Neutrophil (primary cell): ENCODE data around the gene TCF7.
A peak's percentile ranks its signal among the peaks of the same experiment; 100 is the strongest.

Experiments used
- H3K27ac ChIP-seq: fragments of 200-600 bp; sonication (generic); 2 replicates; pipeline ENCODE4 v1.5.1; 2016; ENCODE audit warnings: mild to moderate bottlenecking, moderate library complexity
- H3K27me3 ChIP-seq: fragments of 200-600 bp; sonication (generic); 2 replicates; pipeline ENCODE4 v1.6.0; 2016; ENCODE audit warnings: mild to moderate bottlenecking
- H3K36me3 ChIP-seq: fragments of 200-600 bp; sonication (generic); 2 replicates; pipeline ENCODE4 v1.5.1; 2017
- H3K4me1 ChIP-seq, 2 experiments: fragments of 200-600 bp in 1 of 2; sonication (generic) in 1 of 2; 1 replicate in 1 of 2; 2 replicates in 1 of 2; pipeline versions ENCODE4 v1.5.1 to v1.6.1; 2013 to 2016; ENCODE audit warnings: low read depth in 1 of 2, low read length in 1 of 2, mild to moderate bottlenecking in 1 of 2, moderate library complexity in 1 of 2; ENCODE audit not compliant: control insufficient read depth in 1 of 2, insufficient read depth in 1 of 2
- H3K4me3 ChIP-seq, 2 experiments: fragments of 200-600 bp in 1 of 2; sonication (generic) in 1 of 2; 1 replicate in 1 of 2; 2 replicates in 1 of 2; pipeline ENCODE4 v1.5.1; 2013 to 2016; ENCODE audit warnings: low read depth in 1 of 2, low read length in 1 of 2, mild to moderate bottlenecking in 1 of 2, moderate library complexity in 1 of 2
- H3K9me3 ChIP-seq: fragments of 200-600 bp; sonication (generic); 2 replicates; pipeline ENCODE4 v1.5.1; 2016
- CTCF ChIP-seq: fragments of 200-600 bp; sonication (generic); IDR thresholded peaks from 2 replicates; pipeline ENCODE4 v1.5.1; 2016; ENCODE audit warnings: antibody characterized with exemption

The TCF7 gene

GRCh38 chr5:134110382-134110781 lies 4.1 kb upstream of the TCF7 start:
- Histone ChIP-seq H3K4me1 (peaks cover 10 to 13% of the 10 kb centered on the region in 2 experiments), H3K27me3 (peaks cover 57% of the 10 kb centered on the region), H3K27ac (no peak overlapping the region), H3K4me3 (no peak overlapping the region), H3K9me3 (no peaks in the 10 kb centered on the region), H3K36me3 (no peaks in the 10 kb centered on the region)
- TF ChIP-seq CTCF: no peak

GRCh38 chr5:134111741-134112647 lies 2.5 kb upstream of the TCF7 start:
- Histone ChIP-seq H3K9me3 (no peaks in the 10 kb centered on the region), H3K4me3 (no peak overlapping the region), H3K4me1 (peaks cover 10 to 17% of the 10 kb centered on the region in 2 experiments), H3K27ac (no peak overlapping the region), H3K36me3 (no peaks in the 10 kb centered on the region), H3K27me3 (peaks cover 73% of the 10 kb centered on the region)
- no peak for TF ChIP-seq CTCF

- Histone ChIP-seq H3K27ac (no peak overlapping the region), H3K9me3 (no peaks in the 10 kb centered on the region), H3K27me3 (peaks cover 81% of the 10 kb centered on the region), H3K36me3 (no peaks in the 10 kb centered on the region), H3K4me1 (peaks cover 10 to 17% of the 10 kb centered on the region in 2 experiments), H3K4me3 (no peak overlapping the region)
- no peak for TF ChIP-seq CTCF
Measured at GRCh38 chr5:134112726-134113362, 1.6 kb upstream of the TCF7 start.

- TF ChIP-seq CTCF: no peak
- Histone ChIP-seq H3K27me3 (peaks cover 87% of the 10 kb centered on the region), H3K36me3 (no peaks in the 10 kb centered on the region), H3K4me3 (peak overlapping the region; percentile 67 to 96), H3K4me1 (peaks cover 10 to 17% of the 10 kb centered on the region in 2 experiments), H3K27ac (no peak overlapping the region), H3K9me3 (no peaks in the 10 kb centered on the region)
Measured at GRCh38 chr5:134113363-134113889, 1.1 kb upstream of the TCF7 start.

- TF ChIP-seq CTCF: no peak
- peaks cover 10 to 17% of the 10 kb centered on the region in 2 experiments for H3K4me1 ChIP-seq
- peaks cover 99% of the 10 kb centered on the region for H3K27me3 ChIP-seq
- no peak overlapping the region for H3K27ac ChIP-seq
- no peaks in the 10 kb centered on the region for H3K36me3 ChIP-seq
- peak overlapping the region in 1 of 2 experiments; percentile 96 for H3K4me3 ChIP-seq
- H3K9me3 ChIP-seq: no peaks in the 10 kb centered on the region
Measured at GRCh38 chr5:134114886-134115805, 665 bp downstream of the TCF7 start.
